Body of pancreas (tissue), 4 donors: ENCODE measurements around the gene OCRL.
A peak's percentile ranks its signal among the peaks of the same experiment; 100 is the strongest.

Experiments
- CTCF ChIP-seq, 7 experiments: fragments of 450-650 bp in 4 of 7; fragments of 200-600 bp in 3 of 7; sonication (generic) in 3 of 7; IDR thresholded peaks; one replicate each; pipeline ENCODE4 v1.5.1; 2016 to 2019; ENCODE audit warnings: antibody characterized with exemption in 7 of 7
- POLR2A ChIP-seq, 3 donors: fragments of 450-650 bp; IDR thresholded peaks; one replicate each; pipeline ENCODE4 v1.6.1; 2016; ENCODE audit warnings: antibody characterized with exemption in 3 of 3, mild to moderate bottlenecking in 2 of 3

GRCh38 chrX:129606918-129607317 lies 66.9 kb downstream of the OCRL start:
- TF ChIP-seq CTCF (IDR thresholded peaks at IDR 0.05) (peak; percentile 34 to 86 (median 74)), POLR2A (IDR thresholded peaks at IDR 0.05) (no peak)
